ENCODE measurements around the gene PBX3. TPM values are rescaled to one million over a fixed set of nuclear protein-coding genes. Genes with fewer than 3 reads are reported as not detected.
A peak's percentile ranks its signal among the peaks of the same experiment; 100 is the strongest.

The PBX3 gene
- total RNA-seq, 2 experiments from 2014 or later, result 40.8 to 54.6 TPM

- Histone ChIP-seq H3K27ac (ENCODE audit: low read depth, low read length, poor library complexity, severe bottlenecking) (peak overlapping the region; percentile 81), H3K4me1 (ENCODE audit: insufficient read depth, low read length, poor library complexity, severe bottlenecking) (peaks cover 26% of the 10 kb centered on the region), H3K9me3 (ENCODE audit: low read length) (no peaks in the 10 kb centered on the region), H2AFZ (ENCODE audit: low read length) (peak overlapping the region; percentile 97; the same call in 1 of the 2 replicates), H3K36me3 (ENCODE audit: insufficient read depth, low read length) (peaks cover 19% of the 10 kb centered on the region), H4K20me1 (ENCODE audit: insufficient read depth, low read length) (peaks cover 3% of the 10 kb centered on the region; the same call in 1 of the 2 replicates), H3K4me2 (ENCODE audit: low read length) (peak overlapping the region; percentile 83), H3K4me3 (ENCODE audit: low read depth, low read length, poor library complexity, severe bottlenecking) (peak overlapping the region; percentile 67), H3K79me2 (ENCODE audit: insufficient read depth, low read depth, low read length) (no peaks in the 10 kb centered on the region), H3K9me2 (ENCODE audit: insufficient read depth, low read length) (no peaks in the 10 kb centered on the region)
- intact Hi-C loops (cut with micrococcal nuclease; ENCODE audit: unreplicated experiment), result loop anchor here (2.0 to 5.0 kb wide), 2 partner anchors 75 to 339 kb away; no protein-coding TSS in a partner anchor
- TF ChIP-seq CTCF (conservative IDR thresholded peaks at IDR 0.05; ENCODE audit: low read length) (no peak), EZH2phosphoT487 (IDR thresholded peaks at IDR 0.05; ENCODE audit: borderline replicate concordance, low read depth, low read length) (no peak)
- ChIA-PET POLR2A (interaction anchor here (0.6 to 2.1 kb wide), 5 partner anchors 13 to 475 kb away, joined by 3 to 9 read pairs (median 3); partner anchors contain the start of gene MAPKAP1), CTCF (ENCODE audit: unreplicated experiment) (no interaction called here)
- BruUV-seq (replicated peaks), result no TSS peak
- DNase-seq (ENCODE audit: low spot score), result peak; percentile 98
Observed at GRCh38 chr9:125746017-125746773, 978 bp upstream of the PBX3 start.

- Histone ChIP-seq H3K79me2 (ENCODE audit: insufficient read depth, low read depth, low read length) (no peaks in the 10 kb centered on the region), H3K4me2 (ENCODE audit: low read length) (peak overlapping the region; percentile 83; the same call in 1 of the 2 replicates), H4K20me1 (ENCODE audit: insufficient read depth, low read length) (peaks cover 3% of the 10 kb centered on the region; the same call in 1 of the 2 replicates), H3K9me3 (ENCODE audit: low read length) (no peaks in the 10 kb centered on the region), H3K27ac (ENCODE audit: low read depth, low read length, poor library complexity, severe bottlenecking) (peak overlapping the region; percentile 81), H3K36me3 (ENCODE audit: insufficient read depth, low read length) (peaks cover 19% of the 10 kb centered on the region), H3K4me3 (ENCODE audit: low read depth, low read length, poor library complexity, severe bottlenecking) (peak overlapping the region; percentile 67), H3K9me2 (ENCODE audit: insufficient read depth, low read length) (no peaks in the 10 kb centered on the region), H2AFZ (ENCODE audit: low read length) (no peak overlapping the region), H3K4me1 (ENCODE audit: insufficient read depth, low read length, poor library complexity, severe bottlenecking) (peaks cover 26% of the 10 kb centered on the region)
- BruUV-seq (replicated peaks), result no TSS peak
- intact Hi-C loops (cut with micrococcal nuclease; ENCODE audit: unreplicated experiment), result loop anchor here (2.0 to 5.0 kb wide), 2 partner anchors 74 to 339 kb away; no protein-coding TSS in a partner anchor
- ChIA-PET CTCF (ENCODE audit: unreplicated experiment) (no interaction called here), POLR2A (interaction anchor here (1.2 to 2.1 kb wide), 2 partner anchors 40 to 100 kb away, joined by 3 to 9 read pairs; partner anchors contain the start of gene MAPKAP1)
- DNase-seq (ENCODE audit: low spot score), result no peak
- TF ChIP-seq EZH2phosphoT487 (IDR thresholded peaks at IDR 0.05; ENCODE audit: borderline replicate concordance, low read depth, low read length) (no peak), CTCF (conservative IDR thresholded peaks at IDR 0.05; ENCODE audit: low read length) (no peak)
Observed at GRCh38 chr9:125746774-125747052, 460 bp upstream of the PBX3 start.

Measured in OCI-LY7 (cell line).